GM12878 (cell line): Measurements from ENCODE around the gene PPP1R12B. TPM values are rescaled to one million over a fixed set of nuclear protein-coding genes. Genes with fewer than 3 reads are reported as not detected.
"Not testable (repeated sequence)": the region's sequence is repeated elsewhere in the genome, so short reads cannot be mapped to it uniquely, and the experiment has no call there.

ENCODE experiments used
- ATAC-seq: fragments of 200-7000 bp; cut with Tn5 transposase; 3 replicates; pipeline ENCODE4 v1.9.1; 2020; ENCODE audit warnings: mild to moderate bottlenecking, moderate library complexity
- BruUV-seq: library from RNA; stranded (reverse); fragments of 400-500 nt; replicated peaks from 2 replicates; lab custom pipeline; 2021; lab: Mats Ljungman, UMichigan
- CTCF ChIA-PET: fragments of 300-600 bp; sonication (Branson Sonifier 250); formaldehyde crosslinking; extraction: SDS; loops from one replicate; lab custom pipeline; 2021; ENCODE audit warnings: inconsistent platforms; lab: Yijun Ruan, JAX
- POLR2A ChIA-PET: fragments of 350-600 bp; formaldehyde crosslinking; extraction: SDS; loops from one replicate; lab custom pipeline; 2021; ENCODE audit warnings: inconsistent platforms; lab: Charles Lee
- RAD21 ChIA-PET: fragments of 300-600 bp; sonication (Branson Sonifier 250); formaldehyde crosslinking; loops from one replicate; lab custom pipeline; 2023; ENCODE audit warnings: antibody characterized with exemption; ENCODE audit not compliant: unreplicated experiment; lab: Charles Lee
- SMC1A ChIA-PET: fragments of 300-600 bp; sonication (Branson Sonifier 250); formaldehyde crosslinking; loops from one replicate; lab custom pipeline; 2023; ENCODE audit not compliant: unreplicated experiment, uncharacterized antibody; lab: Charles Lee
- DNase-seq: peaks from one replicate; pipeline ENCODE4 v3.0.0-alpha.2; 2011; ENCODE audit warnings: low read depth, low spot score
- FAIRE-seq: peaks from 3 replicates; lab custom pipeline; 2011; peaks lifted over from hg19 to GRCh38; lab: Jason Lieb, UNC
- H2AFZ ChIP-seq: 2 replicates; pipeline ENCODE4 v1.6.0; 2011; ENCODE audit warnings: low read depth, low read length, control low read depth; ENCODE audit not compliant: control insufficient read depth
- H3K27ac ChIP-seq: 2 replicates; pipeline ENCODE4 v1.5.1; 2011; ENCODE audit warnings: control low read depth; ENCODE audit not compliant: control insufficient read depth, insufficient read depth
- H3K27me3 ChIP-seq, 2 experiments: replicated peaks in 1 of 2; 2 replicates each; pipeline versions ENCODE4 v1.6.0 to v1.6.1; 2011; ENCODE audit warnings: low read length in 1 of 2; ENCODE audit not compliant: control insufficient read depth in 2 of 2, insufficient read depth in 2 of 2
- H3K36me3 ChIP-seq, 2 experiments: 2 replicates each; pipeline ENCODE4 v1.5.1; 2011; ENCODE audit warnings: low read length in 1 of 2; ENCODE audit not compliant: control insufficient read depth in 2 of 2, insufficient read depth in 2 of 2
- H3K4me1 ChIP-seq: 2 replicates; pipeline ENCODE4 v1.6.1; 2011; ENCODE audit warnings: mild to moderate bottlenecking, low read length, moderate library complexity, mixed read lengths; ENCODE audit not compliant: control insufficient read depth, insufficient read depth
- H3K4me2 ChIP-seq: 2 replicates; pipeline ENCODE4 v1.6.0; 2011; ENCODE audit warnings: control low read depth; ENCODE audit not compliant: control insufficient read depth, insufficient read depth
- H3K4me3 ChIP-seq: fragments of 200-600 bp; sonication (generic); 2 replicates; pipeline ENCODE4 v1.5.1; 2016
- H3K79me2 ChIP-seq: 2 replicates; pipeline ENCODE4 v1.6.0; 2011; ENCODE audit warnings: low read length; ENCODE audit not compliant: control insufficient read depth, insufficient read depth
- H3K9ac ChIP-seq: 2 replicates; pipeline ENCODE4 v1.8.0; 2011; ENCODE audit warnings: low read length, control low read depth, mixed read lengths; ENCODE audit not compliant: control insufficient read depth, insufficient read depth
- H3K9me3 ChIP-seq: replicated peaks from 3 replicates; pipeline ENCODE4 v1.5.1; 2011; ENCODE audit warnings: mild to moderate bottlenecking, low read length; ENCODE audit not compliant: control insufficient read depth, insufficient read depth
- H4K20me1 ChIP-seq: 2 replicates; pipeline ENCODE4 v1.6.0; 2011; ENCODE audit not compliant: control insufficient read depth, insufficient read depth
- CEBPB ChIP-seq, 2 experiments: fragments of 150-350 bp in 1 of 2; IDR thresholded peaks; 2 replicates each; pipeline ENCODE4 v1.6.1; 2012 to 2014; ENCODE audit warnings: low read depth in 2 of 2, low read length in 2 of 2, borderline replicate concordance in 1 of 2, inconsistent platforms in 1 of 2
- HCFC1 ChIP-seq: fragments of 150-350 bp; IDR thresholded peaks from 2 replicates; pipeline ENCODE4 v1.6.1; 2014; ENCODE audit warnings: low read length
- HDAC2 ChIP-seq: fragments of 200-600 bp; sonication (generic); IDR thresholded peaks from 2 replicates; pipeline ENCODE4 v1.6.1; 2017
- MYB ChIP-seq: fragments of 150-350 bp; IDR thresholded peaks from 2 replicates; pipeline ENCODE4 v1.6.1; 2014; ENCODE audit warnings: mild to moderate bottlenecking, low read depth, low read length, borderline replicate concordance
- RAD51 ChIP-seq: fragments of 450-650 bp; IDR thresholded peaks from 2 replicates; pipeline ENCODE4 v1.6.1; 2016; ENCODE audit warnings: moderate library complexity, mild to moderate bottlenecking, inconsistent platforms
- REST ChIP-seq: IDR thresholded peaks from 2 replicates; pipeline ENCODE4 v1.6.1; 2012; ENCODE audit warnings: mild to moderate bottlenecking, low read depth, low read length
- SMARCA5 ChIP-seq: fragments of 450-650 bp; IDR thresholded peaks from 2 replicates; pipeline ENCODE4 v1.6.1; 2017; ENCODE audit warnings: mild to moderate bottlenecking
- SREBF1 ChIP-seq: IDR thresholded peaks from 2 replicates; pipeline ENCODE4 v1.6.1; 2012; ENCODE audit warnings: mild to moderate bottlenecking, low read length
- SUZ12 ChIP-seq: fragments of 200-600 bp; sonication (generic); IDR thresholded peaks from one replicate; pipeline ENCODE4 v1.6.1; 2018; ENCODE audit warnings: antibody characterized with exemption, mild to moderate bottlenecking; ENCODE audit not compliant: unreplicated experiment
- ZZZ3 ChIP-seq: IDR thresholded peaks from 2 replicates; pipeline ENCODE4 v1.6.1; 2011; ENCODE audit warnings: low read depth; ENCODE audit not compliant: control insufficient read depth, insufficient read length
- WGBS: methylation state at CpG from one replicate; pipeline ENCODE4 v1.1.6; 2016; ENCODE audit warnings: low lambda C conversion rate; ENCODE audit not compliant: insufficient replicate concordance, insufficient coverage; ENCODE audit errors: missing lambda C conversion rate; 5-methylcytosine and 5-hydroxymethylcytosine counted together
- in situ Hi-C: fragments of 300-500 bp; cut with MboI; formaldehyde crosslinking; loops from 9 replicates; pipeline ENCODE4 v1.14.3; 2018; ENCODE audit warnings: mixed read lengths
- intact Hi-C: fragments of 100-400 bp; cut with micrococcal nuclease; formaldehyde crosslinking; loops from one replicate; pipeline ENCODE4 v1.14.2; 2022; ENCODE audit not compliant: unreplicated experiment
- polyA plus RNA-seq, 11 experiments: library from polyadenylated mRNA; depleted of rRNA in 4 of 11; unstranded in 6 of 11; stranded (reverse) in 5 of 11; fragments of >200 nt; fragmentation: Nextera tagmentation in 4 of 11; fragmentation: Illumina TruSeq in 1 of 11; extraction: Ambion mirVana in 4 of 11; extraction: Trizol in 1 of 11; gene quantifications; 1 replicate in 1 of 11; 2 replicates in 10 of 11; pipeline versions ENCODE4 v1.2.1 to v1.2.3, GENCODE V29; 2011 to 2016; ENCODE audit warnings: inconsistent platforms in 2 of 11, missing spikeins in 2 of 11, low read depth in 1 of 11
- total RNA-seq, 4 experiments: library from RNA; depleted of rRNA in 3 of 4; stranded (reverse); fragments of >200 nt in 3 of 4; fragmentation: Illumina TruSeq in 1 of 4; extraction: Trizol in 1 of 4; gene quantifications; 2 replicates each; pipeline versions ENCODE4 v1.2.1 to v1.2.3, GENCODE V29; 2013 to 2021
- TF ChIP-seq, protein P1 (sequence below): fragments of 450-650 bp; IDR thresholded peaks from 2 replicates; pipeline ENCODE4 v1.6.1; 2018; ENCODE audit warnings: mild to moderate bottlenecking, low read depth, moderate library complexity; ENCODE audit not compliant: partially characterized antibody

Gene PPP1R12B
- total and polyA plus RNA-seq, 10 of the 15 experiments (the other 5 are each of a cell fraction or from before 2014, with no cell fraction given), result 0.29 to 9.4 (median 4.7) TPM

- H3K27ac ChIP-seq, H3K9me3 ChIP-seq, FAIRE-seq, BruUV-seq, H3K4me3 ChIP-seq, H3K9ac ChIP-seq, H3K36me3 ChIP-seq, SMC1A ChIA-PET, H3K4me1 ChIP-seq, intact Hi-C loops, DNase-seq, H3K4me2 ChIP-seq, H4K20me1 ChIP-seq, H3K27me3 ChIP-seq, H2AFZ ChIP-seq, ATAC-seq, H3K79me2 ChIP-seq, CTCF ChIA-PET, RAD21 ChIA-PET, in situ Hi-C loops: not testable (repeated sequence)
- POLR2A ChIA-PET, result interaction anchor here (0.7 to 0.9 kb wide), 2 partner anchors 29 to 219 kb away, joined by 3 read pairs; partner anchors contain the start of gene UBE2T
- WGBS, result 84% methylated on average over 4 of the region's 4 CpGs
Measured at GRCh38 chr1:202370906-202371305, 22.4 kb downstream of the PPP1R12B start.

- RAD21 ChIA-PET, result no interaction called here
- H3K36me3 ChIP-seq, result no peaks in the 10 kb centered on the region
- H3K27me3 ChIP-seq, result no peaks in the 10 kb centered on the region
- BruUV-seq, result no TSS peak
- H3K4me3 ChIP-seq, result no peak overlapping the region
- no peak for FAIRE-seq
- H3K79me2 ChIP-seq, result no peaks in the 10 kb centered on the region
- in situ Hi-C loops, result no loop called here
- no peak overlapping the region for H3K4me2 ChIP-seq
- CTCF ChIA-PET, result no interaction called here
- no peak overlapping the region for H3K27ac ChIP-seq
- no peak overlapping the region for H3K9ac ChIP-seq
- ATAC-seq, result no peak
- no peaks in the 10 kb centered on the region for H3K9me3 ChIP-seq
- intact Hi-C loops, result no loop called here
- no peaks in the 10 kb centered on the region for H4K20me1 ChIP-seq
- peaks cover 7% of the 10 kb centered on the region for H3K4me1 ChIP-seq
- H2AFZ ChIP-seq, result no peak overlapping the region
- no peak for DNase-seq
- POLR2A ChIA-PET, result no interaction called here
- SMC1A ChIA-PET, result no interaction called here
- TF ChIP-seq MYB (no peak), SREBF1 (no peak), HCFC1 (no peak), RAD51 (no peak), HDAC2 (no peak), SMARCA5 (no peak), SUZ12 (no peak), REST (no peak), CEBPB (IDR thresholded peaks at IDR 0.05; ENCODE audit: borderline replicate concordance in 1 of 2, low read depth in 2 of 2, low read length in 2 of 2) (no peak), ZZZ3 (no peak)
- TF ChIP-seq, protein P1, sequence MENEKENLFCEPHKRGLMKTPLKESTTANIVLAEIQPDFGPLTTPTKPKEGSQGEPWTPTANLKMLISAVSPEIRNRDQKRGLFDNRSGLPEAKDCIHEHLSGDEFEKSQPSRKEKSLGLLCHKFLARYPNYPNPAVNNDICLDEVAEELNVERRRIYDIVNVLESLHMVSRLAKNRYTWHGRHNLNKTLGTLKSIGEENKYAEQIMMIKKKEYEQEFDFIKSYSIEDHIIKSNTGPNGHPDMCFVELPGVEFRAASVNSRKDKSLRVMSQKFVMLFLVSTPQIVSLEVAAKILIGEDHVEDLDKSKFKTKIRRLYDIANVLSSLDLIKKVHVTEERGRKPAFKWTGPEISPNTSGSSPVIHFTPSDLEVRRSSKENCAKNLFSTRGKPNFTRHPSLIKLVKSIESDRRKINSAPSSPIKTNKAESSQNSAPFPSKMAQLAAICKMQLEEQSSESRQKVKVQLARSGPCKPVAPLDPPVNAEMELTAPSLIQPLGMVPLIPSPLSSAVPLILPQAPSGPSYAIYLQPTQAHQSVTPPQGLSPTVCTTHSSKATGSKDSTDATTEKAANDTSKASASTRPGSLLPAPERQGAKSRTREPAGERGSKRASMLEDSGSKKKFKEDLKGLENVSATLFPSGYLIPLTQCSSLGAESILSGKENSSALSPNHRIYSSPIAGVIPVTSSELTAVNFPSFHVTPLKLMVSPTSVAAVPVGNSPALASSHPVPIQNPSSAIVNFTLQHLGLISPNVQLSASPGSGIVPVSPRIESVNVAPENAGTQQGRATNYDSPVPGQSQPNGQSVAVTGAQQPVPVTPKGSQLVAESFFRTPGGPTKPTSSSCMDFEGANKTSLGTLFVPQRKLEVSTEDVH, result no peak
Measured at GRCh38 chr1:202374099-202374498, 25.6 kb downstream of the PPP1R12B start.
